Measurements from ENCODE around the gene ZNF667. TPM values are rescaled to one million over a fixed set of nuclear protein-coding genes. Genes with fewer than 3 reads are reported as not detected.

Gene ZNF667
- total and polyA plus RNA-seq, 12 donors = 1.5 to 6.9 (median 4.7) TPM

DNA sequence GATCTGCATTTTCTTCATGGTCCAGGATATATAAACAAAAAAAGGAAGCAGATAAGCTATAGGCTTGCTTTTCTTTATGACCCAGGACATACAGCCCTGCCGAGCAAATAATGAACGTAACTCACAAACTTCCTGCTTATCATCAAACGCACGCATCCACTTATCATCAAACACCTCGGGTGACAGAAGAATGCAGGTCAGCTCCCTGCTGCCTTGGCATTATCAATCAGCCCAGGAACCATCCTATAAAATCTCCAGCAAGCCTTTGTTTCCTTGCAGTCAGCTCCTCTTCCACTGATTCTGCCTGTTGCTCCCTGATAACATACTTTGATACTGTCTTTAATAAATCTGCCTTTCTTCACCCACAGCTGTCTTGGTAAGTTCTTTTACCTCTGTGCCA lies 78.3 kb downstream of the ZNF667 start:
- intact Hi-C loops (cut with DNase I) = no loop called here
- no peak for DNase-seq
- ATAC-seq = no peak
- whole genome bisulfite sequencing, 2 donors = 53 to 69% methylated on average over 5 of the region's 5 CpGs
- Histone ChIP-seq H3K9me3 (peaks cover 0 to 91% (median 20%) of the 10 kb centered on the region in 11 donors), H3K27ac (no peak overlapping the region), H3K4me3 (no peak overlapping the region), H3K27me3 (no peaks in the 10 kb centered on the region), H3K36me3 (peaks cover 0 to 46% (median 18%) of the 10 kb centered on the region in 9 donors), H3K4me1 (peaks cover 0 to 14% (median 7%) of the 10 kb centered on the region in 9 donors)
- TF ChIP-seq, protein P1, sequence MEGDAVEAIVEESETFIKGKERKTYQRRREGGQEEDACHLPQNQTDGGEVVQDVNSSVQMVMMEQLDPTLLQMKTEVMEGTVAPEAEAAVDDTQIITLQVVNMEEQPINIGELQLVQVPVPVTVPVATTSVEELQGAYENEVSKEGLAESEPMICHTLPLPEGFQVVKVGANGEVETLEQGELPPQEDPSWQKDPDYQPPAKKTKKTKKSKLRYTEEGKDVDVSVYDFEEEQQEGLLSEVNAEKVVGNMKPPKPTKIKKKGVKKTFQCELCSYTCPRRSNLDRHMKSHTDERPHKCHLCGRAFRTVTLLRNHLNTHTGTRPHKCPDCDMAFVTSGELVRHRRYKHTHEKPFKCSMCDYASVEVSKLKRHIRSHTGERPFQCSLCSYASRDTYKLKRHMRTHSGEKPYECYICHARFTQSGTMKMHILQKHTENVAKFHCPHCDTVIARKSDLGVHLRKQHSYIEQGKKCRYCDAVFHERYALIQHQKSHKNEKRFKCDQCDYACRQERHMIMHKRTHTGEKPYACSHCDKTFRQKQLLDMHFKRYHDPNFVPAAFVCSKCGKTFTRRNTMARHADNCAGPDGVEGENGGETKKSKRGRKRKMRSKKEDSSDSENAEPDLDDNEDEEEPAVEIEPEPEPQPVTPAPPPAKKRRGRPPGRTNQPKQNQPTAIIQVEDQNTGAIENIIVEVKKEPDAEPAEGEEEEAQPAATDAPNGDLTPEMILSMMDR (IDR thresholded peaks at IDR 0.05) = no peak

DNA sequence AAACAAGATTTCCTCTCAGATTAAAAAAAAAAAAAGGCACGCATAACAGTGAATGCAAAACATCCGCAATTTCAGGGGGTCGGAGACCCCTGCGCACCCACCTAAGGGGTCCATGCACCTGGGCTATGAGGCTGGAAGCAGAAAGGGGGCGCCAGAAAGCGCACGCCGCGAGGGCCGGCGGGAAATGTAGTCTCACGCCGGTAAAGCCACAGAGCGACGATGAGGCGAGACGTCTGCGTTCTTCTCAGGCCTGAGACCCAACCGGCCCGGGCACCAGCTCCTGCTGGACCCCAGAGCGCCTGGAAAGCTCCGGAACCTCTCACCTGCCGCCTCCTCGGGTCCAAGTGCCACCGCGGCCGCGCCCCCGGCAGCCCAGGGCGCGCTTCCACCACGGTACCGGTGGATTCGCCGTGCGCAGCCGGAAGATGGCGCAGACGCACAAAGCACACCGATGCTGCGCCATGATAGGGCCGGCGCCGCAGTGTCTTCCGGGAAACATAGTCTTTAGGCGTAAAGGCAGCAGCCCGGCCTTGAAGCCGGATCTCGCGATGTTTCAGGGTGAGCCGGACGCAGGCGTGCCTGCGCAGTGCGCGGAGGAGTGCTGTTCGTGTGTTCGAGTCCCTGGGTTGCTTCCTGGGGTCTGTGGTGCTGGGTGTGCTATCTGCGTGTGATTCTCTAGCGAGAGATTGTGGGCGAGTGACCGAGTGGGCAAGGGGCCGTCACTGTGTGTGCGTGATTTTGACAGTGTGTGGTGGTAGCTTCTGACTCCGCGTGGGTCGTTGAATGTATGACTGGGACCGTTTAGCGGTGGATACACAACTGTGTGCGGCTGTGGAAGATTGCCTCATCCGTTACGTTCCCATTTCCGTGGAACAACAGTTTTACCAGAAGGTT lies 83.8 kb downstream of the ZNF667 start, which contains the start of gene ZNF582:
Gene ZNF582 (minus strand): TSS at position 416 of the 894 bp plus-strand sequence. CDS start 1,782 bp downstream, outside the sequence.
- peak; percentile 95 to 97 for DNase-seq
- Histone ChIP-seq H3K9me3 (peaks cover 0 to 73% (median 0%) of the 10 kb centered on the region in 11 donors), H3K27ac (peak within 1 kb of the TSS; percentile 93 to 99 (median 96)), H3K36me3 (peaks cover 0 to 49% (median 29%) of the 10 kb centered on the region in 9 donors), H3K27me3 (no peaks in the 10 kb centered on the region), H3K4me3 (peak within 1 kb of the TSS; percentile 51 to 97 (median 77)), H3K4me1 (peaks cover 0 to 15% (median 10%) of the 10 kb centered on the region in 9 donors)
- intact Hi-C loops (cut with DNase I) = loop anchor here in 4 of 10 donors (1.0 to 2.0 kb wide), 3 partner anchors 79 to 145 kb away; partner anchors contain the start of genes ZSCAN5A (in 2 of the 4) and ZFP28 (in 1 of the 4)
- peak; percentile 99 to 100 (median 99) for ATAC-seq
- 1% methylated on average over 73 of the region's 73 CpGs for WGBS, 2 donors
- TF ChIP-seq, protein P1 (IDR thresholded peaks at IDR 0.05) = peak; percentile 69 to 94 (median 80)

Other genes with a start within 250 kb of the ZNF667 start
- gene EDDM13, start 204.6 kb downstream of the ZNF667 start, total RNA-seq = under 1 TPM in 3 of 10 donors, not detected in 7; 0.50 to 0.87 (median 0.61) TPM
- under 1 TPM in 1 of 2 donors, not detected in 1; 0.39 TPM for gene EDDM13, start 204.6 kb downstream of the ZNF667 start, polyA plus RNA-seq
- gene ZSCAN5A, start 162.5 kb downstream of the ZNF667 start, total RNA-seq = 10 to 100 TPM; 17.7 to 33.4 (median 21.4) TPM
- gene ZSCAN5A, start 162.5 kb downstream of the ZNF667 start, polyA plus RNA-seq = 10 to 100 TPM in 1 of 2 donors, 1 to 10 TPM in 1; 9.5 to 10.4 TPM
- 1 to 10 TPM; 3.0 to 6.2 (median 4.5) TPM for gene ZNF582, start 83.8 kb downstream of the ZNF667 start, total RNA-seq
- 1 to 10 TPM; 4.2 to 5.7 TPM for gene ZNF582, start 83.8 kb downstream of the ZNF667 start, polyA plus RNA-seq
- gene ZNF583, start 73.0 kb downstream of the ZNF667 start, total RNA-seq = 1 to 10 TPM; 4.6 to 7.1 (median 5.4) TPM
- gene ZNF583, start 73.0 kb downstream of the ZNF667 start, polyA plus RNA-seq = 1 to 10 TPM; 2.6 to 3.1 TPM
- gene ZNF471, start 30.5 kb upstream of the ZNF667 start, total RNA-seq = 1 to 10 TPM; 3.9 to 7.7 (median 5.5) TPM
- gene ZNF471, start 30.5 kb upstream of the ZNF667 start, polyA plus RNA-seq = 1 to 10 TPM; 1.9 to 6.3 TPM
- 1 to 10 TPM; 5.2 to 9.1 (median 6.7) TPM for gene ZFP28, start 61.6 kb upstream of the ZNF667 start, total RNA-seq
- gene ZFP28, start 61.6 kb upstream of the ZNF667 start, polyA plus RNA-seq = 1 to 10 TPM; 4.1 to 5.3 TPM
- 1 to 10 TPM; 2.5 to 5.9 (median 4.9) TPM for gene ZNF470, start 90.1 kb upstream of the ZNF667 start, total RNA-seq
- gene ZNF470, start 90.1 kb upstream of the ZNF667 start, polyA plus RNA-seq = 10 to 100 TPM in 1 of 2 donors, 1 to 10 TPM in 1; 3.7 to 12.1 TPM
- gene ZNF71, start 118.0 kb upstream of the ZNF667 start, total RNA-seq = 1 to 10 TPM; 4.4 to 7.2 (median 6.1) TPM
- gene ZNF71, start 118.0 kb upstream of the ZNF667 start, polyA plus RNA-seq = 1 to 10 TPM; 2.9 to 5.3 TPM
- gene SMIM17, start 165.8 kb upstream of the ZNF667 start, total RNA-seq = under 1 TPM in 5 of 10 donors, not detected in 5; 0.24 to 0.67 (median 0.35) TPM
- under 1 TPM; 0.14 to 0.44 TPM for gene SMIM17, start 165.8 kb upstream of the ZNF667 start, polyA plus RNA-seq
- gene ZNF835, start 194.4 kb upstream of the ZNF667 start, total RNA-seq = 1 to 10 TPM; 2.0 to 8.8 (median 3.8) TPM
- gene ZNF835, start 194.4 kb upstream of the ZNF667 start, polyA plus RNA-seq = 1 to 10 TPM; 1.2 to 1.3 TPM